IMR-90 (cell line): ENCODE results near the gene CTDSPL. TPM values are rescaled to one million over a fixed set of nuclear protein-coding genes. Genes with fewer than 3 reads are reported as not detected.

Experiments used
- ATAC-seq: fragments of 200-7000 bp; cut with Tn5 transposase; 2 replicates; pipeline ENCODE4 v1.9.1; 2020; ENCODE audit warnings: low read depth, mild to moderate bottlenecking, moderate library complexity
- BruUV-seq: library from RNA; stranded (reverse); fragments of 400-500 nt; replicated peaks from 2 replicates; lab custom pipeline; 2021; lab: Mats Ljungman, UMichigan
- CTCF ChIA-PET: fragments of 300-600 bp; formaldehyde crosslinking; extraction: SDS; loops from one replicate; lab custom pipeline; 2021; ENCODE audit warnings: antibody characterized with exemption; lab: Yijun Ruan, JAX
- POLR2A ChIA-PET: fragments of 300-600 bp; sonication (Branson Sonifier 250); formaldehyde crosslinking; loops from one replicate; lab custom pipeline; 2022; ENCODE audit warnings: antibody characterized with exemption; ENCODE audit not compliant: unreplicated experiment; lab: Charles Lee
- DNase-seq: peaks from one replicate; pipeline ENCODE4 v3.0.0; 2013
- H2AFZ ChIP-seq: replicated peaks from 2 replicates; pipeline ENCODE3; 2013; ENCODE audit warnings: low read length, mild to moderate bottlenecking; ENCODE audit not compliant: poor library complexity
- H2AK5ac ChIP-seq: 2 replicates; pipeline ENCODE4 v1.6.1; 2013; ENCODE audit warnings: low read depth, low read length, inconsistent platforms
- H2AK9ac ChIP-seq: replicated peaks from 2 replicates; pipeline ENCODE3; 2013; ENCODE audit warnings: mild to moderate bottlenecking, low read depth, low read length, moderate library complexity; ENCODE audit not compliant: poor library complexity
- H2BK120ac ChIP-seq: 2 replicates; pipeline ENCODE4 v1.6.1; 2013; ENCODE audit warnings: low read depth, low read length, inconsistent platforms
- H2BK15ac ChIP-seq: 3 replicates; pipeline ENCODE4 v1.6.1; 2013; ENCODE audit warnings: low read depth, low read length, inconsistent platforms
- H2BK20ac ChIP-seq: 2 replicates; pipeline ENCODE4 v1.6.1; 2013; ENCODE audit warnings: low read depth, mild to moderate bottlenecking, inconsistent platforms, low read length, moderate library complexity
- H2BK5ac ChIP-seq: 2 replicates; pipeline ENCODE4 v1.6.1; 2013; ENCODE audit warnings: mild to moderate bottlenecking, low read depth, low read length, inconsistent platforms; ENCODE audit not compliant: poor library complexity, severe bottlenecking
- H3K14ac ChIP-seq: replicated peaks from 2 replicates; pipeline ENCODE4 v1.6.1; 2013; ENCODE audit warnings: low read depth, low read length, inconsistent platforms
- H3K18ac ChIP-seq: 2 replicates; pipeline ENCODE4 v1.6.1; 2013; ENCODE audit warnings: low read depth, low read length, control low read depth
- H3K23ac ChIP-seq: 2 replicates; pipeline ENCODE4 v1.6.1; 2013; ENCODE audit warnings: low read depth, low read length, inconsistent platforms
- H3K27ac ChIP-seq: 2 replicates; pipeline ENCODE4 v1.5.1; 2013; ENCODE audit warnings: mild to moderate bottlenecking, control low read depth, low read length; ENCODE audit not compliant: insufficient read depth
- H3K27me3 ChIP-seq: 2 replicates; pipeline ENCODE4 v1.6.1; 2013; ENCODE audit warnings: low read length; ENCODE audit not compliant: control insufficient read depth, insufficient read depth
- H3K36me3 ChIP-seq: 2 replicates; pipeline ENCODE4 v1.6.1; 2013; ENCODE audit warnings: low read length, mixed read lengths; ENCODE audit not compliant: control insufficient read depth, insufficient read depth
- H3K4ac ChIP-seq: 2 replicates; pipeline ENCODE4 v1.6.1; 2013; ENCODE audit warnings: low read depth, low read length, inconsistent platforms
- H3K4me1 ChIP-seq: 2 replicates; pipeline ENCODE4 v1.6.1; 2013; ENCODE audit warnings: low read length, mixed read lengths; ENCODE audit not compliant: control insufficient read depth, insufficient read depth
- H3K4me2 ChIP-seq: 2 replicates; pipeline ENCODE4 v1.6.1; 2013; ENCODE audit warnings: low read depth, mild to moderate bottlenecking, control low read depth, low read length, moderate library complexity
- H3K4me3 ChIP-seq: 2 replicates; pipeline ENCODE4 v1.5.1; 2013; ENCODE audit warnings: low read depth, mild to moderate bottlenecking, control low read depth, low read length, moderate library complexity; ENCODE audit not compliant: insufficient read depth
- H3K56ac ChIP-seq: 2 replicates; pipeline ENCODE4 v1.6.1; 2013; ENCODE audit warnings: low read length, inconsistent platforms; ENCODE audit not compliant: insufficient read depth; ENCODE audit errors: extremely low read depth
- H3K79me1 ChIP-seq, 2 experiments: 2 replicates each; pipeline ENCODE4 v1.6.1; 2013; ENCODE audit warnings: low read length in 2 of 2, inconsistent platforms in 1 of 2, low read depth in 1 of 2
- H3K9ac ChIP-seq: 2 replicates; pipeline ENCODE4 v1.6.1; 2013; ENCODE audit warnings: low read depth, low read length, control low read depth
- H3K9me1 ChIP-seq: 2 replicates; pipeline ENCODE4 v1.6.1; 2013; ENCODE audit warnings: low read length, inconsistent platforms; ENCODE audit not compliant: insufficient read depth
- H3K9me3 ChIP-seq: 2 replicates; pipeline ENCODE4 v1.6.1; 2013; ENCODE audit warnings: low read length; ENCODE audit not compliant: control insufficient read depth, insufficient read depth
- H4K20me1 ChIP-seq: 2 replicates; pipeline ENCODE4 v1.6.1; 2013; ENCODE audit warnings: low read length, inconsistent platforms; ENCODE audit not compliant: insufficient read depth
- H4K5ac ChIP-seq: 2 replicates; pipeline ENCODE4 v1.6.1; 2013; ENCODE audit warnings: mild to moderate bottlenecking, low read depth, low read length, control low read depth
- H4K8ac ChIP-seq, 2 experiments: 2 replicates each; pipeline ENCODE4 v1.6.1; 2013; ENCODE audit warnings: low read depth in 2 of 2, low read length in 2 of 2, control low read depth in 1 of 2, inconsistent platforms in 1 of 2
- H4K91ac ChIP-seq: 2 replicates; pipeline ENCODE4 v1.6.1; 2013; ENCODE audit warnings: low read depth, low read length, inconsistent platforms; ENCODE audit not compliant: insufficient read depth
- CEBPB ChIP-seq: IDR thresholded peaks from 2 replicates; pipeline ENCODE4 v1.6.1; 2012; ENCODE audit warnings: low read depth, low read length, improper control_type of control experiment
- CHD1 ChIP-seq: IDR thresholded peaks from 2 replicates; pipeline ENCODE4 v1.6.1; 2012; ENCODE audit warnings: low read depth, low read length, improper control_type of control experiment
- ELK1 ChIP-seq: fragments of 150-350 bp; IDR thresholded peaks from 2 replicates; pipeline ENCODE4 v1.6.1; 2016; ENCODE audit warnings: low read depth, mild to moderate bottlenecking, low read length, moderate library complexity, borderline replicate concordance
- FOS ChIP-seq: fragments of 150-350 bp; IDR thresholded peaks from 2 replicates; pipeline ENCODE4 v1.6.1; 2016; ENCODE audit warnings: low read depth, low read length
- MAZ ChIP-seq: IDR thresholded peaks from 2 replicates; pipeline ENCODE4 v1.6.1; 2012; ENCODE audit warnings: low read depth, mild to moderate bottlenecking, low read length, improper control_type of control experiment, moderate library complexity, borderline replicate concordance
- RCOR1 ChIP-seq: IDR thresholded peaks from 2 replicates; pipeline ENCODE4 v1.6.1; 2012; ENCODE audit warnings: mild to moderate bottlenecking, low read length, improper control_type of control experiment; ENCODE audit not compliant: insufficient replicate concordance
- SMC3 ChIP-seq: fragments of 150-350 bp; IDR thresholded peaks from 2 replicates; pipeline ENCODE4 v1.6.1; 2016; ENCODE audit warnings: low read depth, mild to moderate bottlenecking, antibody characterized with exemption, low read length, moderate library complexity
- USF2 ChIP-seq: fragments of 150-350 bp; IDR thresholded peaks from 2 replicates; pipeline ENCODE4 v1.6.1; 2017; ENCODE audit warnings: mild to moderate bottlenecking, antibody characterized with exemption, low read length, low read depth
- WGBS, 2 experiments: methylation state at CpG; one replicate each; pipeline versions ENCODE4 v1.1.5 to v1.1.7; 2013; ENCODE audit warnings: missing lambda C conversion rate in 2 of 2; ENCODE audit not compliant: insufficient read length in 1 of 2; ENCODE audit errors: extremely low coverage in 2 of 2; 5-methylcytosine and 5-hydroxymethylcytosine counted together
- dilution Hi-C: fragments of 300-500 bp; cut with HindIII; formaldehyde crosslinking; loops from one replicate; pipeline ENCODE4 v1.14.3; 2018; ENCODE audit warnings: low sequenced_read_pairs; ENCODE audit not compliant: unreplicated experiment
- in situ Hi-C: fragments of 300-500 bp; cut with MboI; formaldehyde crosslinking; loops from 3 replicates; pipeline ENCODE4 v1.14.3; 2019; ENCODE audit warnings: low sequenced_read_pairs, inconsistent platforms, mixed read lengths
- intact Hi-C: fragments of 100-400 bp; cut with micrococcal nuclease; formaldehyde crosslinking; loops from 2 replicates; pipeline ENCODE4 v1.10.0; 2022
- polyA plus RNA-seq, 3 experiments: library from polyadenylated mRNA; depleted of rRNA; stranded (reverse); fragments of >200 nt; gene quantifications; 2 replicates each; pipeline ENCODE4 v1.2.3, GENCODE V29; 2012; ENCODE audit warnings: low replicate concordance in 1 of 3
- total RNA-seq: library from RNA; depleted of rRNA; stranded (reverse); fragments of >200 nt; gene quantifications from 2 replicates; pipeline ENCODE4 v1.2.3, GENCODE V29; 2012

CTDSPL gene
- total and polyA plus RNA-seq, 2 of the 4 experiments (the other 2 are of a cell fraction), result 24.5 to 29.0 TPM

GRCh38 chr3:37859908-37860199, 1.8 kb upstream of the CTDSPL start:
- H3K9ac ChIP-seq, result 0 out of 2 replicates have a peak overlapping the region, but pooled peaks have one; percentile 40
- H2AFZ ChIP-seq, result peak overlapping the region; percentile 88
- H2BK20ac ChIP-seq, result peak overlapping the region; percentile 27; the same call in 1 of the 2 replicates
- H3K9me1 ChIP-seq, result peaks cover 11% of the 10 kb centered on the region; the same call in 1 of the 2 replicates
- ChIA-PET POLR2A (no interaction called here), CTCF (interaction anchor here (0.8 to 1.4 kb wide), 2 partner anchors 33 to 107 kb away, joined by 3 to 5 read pairs; no protein-coding TSS in a partner anchor)
- H3K18ac ChIP-seq, result peak overlapping the region; percentile 74
- peak overlapping the region; percentile 67 for H2BK5ac ChIP-seq
- peak overlapping the region; percentile 53; the same call in 1 of the 2 replicates for H3K14ac ChIP-seq
- H2BK120ac ChIP-seq, result peak overlapping the region; percentile 11; the same call in 1 of the 2 replicates
- ATAC-seq (no peak), DNase-seq (no peak)
- in situ Hi-C loops (loop anchor here (5.0 kb wide), 1 partner anchor 102 kb away; no protein-coding TSS in a partner anchor), intact Hi-C loops (no loop called here), dilution Hi-C loops (no loop called here)
- no peak overlapping the region; the same call in 1 of the 2 replicates for H3K4me2 ChIP-seq
- H3K56ac ChIP-seq, result no peak overlapping the region
- TF ChIP-seq USF2 (no peak), ELK1 (no peak), RCOR1 (no peak), CEBPB (no peak), FOS (no peak), CHD1 (no peak), MAZ (no peak), SMC3 (no peak)
- no peaks in the 10 kb centered on the region for H3K27me3 ChIP-seq
- no peak overlapping the region for H3K23ac ChIP-seq
- H3K79me1 ChIP-seq, result peaks cover 26 to 48% of the 10 kb centered on the region in 2 experiments
- H3K27ac ChIP-seq, result peak overlapping the region; percentile 73
- H2AK9ac ChIP-seq, result peak overlapping the region; percentile 90
- WGBS, 2 experiments, result no CpG with 5 or more reads among the region's 6 CpGs
- H4K91ac ChIP-seq, result peak overlapping the region; percentile 53; the same call in 1 of the 2 replicates
- peaks cover 28% of the 10 kb centered on the region for H4K20me1 ChIP-seq
- H3K36me3 ChIP-seq, result no peaks in the 10 kb centered on the region; the same call in 1 of the 2 replicates
- H2AK5ac ChIP-seq, result peak overlapping the region; percentile 59; the same call in 1 of the 2 replicates
- H4K8ac ChIP-seq, result peak overlapping the region; percentile 8 to 94; a peak in 3 of 4 replicates
- no peak overlapping the region for H2BK15ac ChIP-seq
- H3K4me1 ChIP-seq, result peaks cover 15% of the 10 kb centered on the region
- H3K9me3 ChIP-seq, result no peaks in the 10 kb centered on the region
- peak overlapping the region; percentile 95 for H4K5ac ChIP-seq
- no TSS peak for BruUV-seq
- no peak overlapping the region for H3K4me3 ChIP-seq
- peak overlapping the region; percentile 64 for H3K4ac ChIP-seq
